HCT116 (cell line): ENCODE results near the gene PNPO. TPM values are rescaled to one million over a fixed set of nuclear protein-coding genes. Genes with fewer than 3 reads are reported as not detected.

ENCODE experiments used
- ATAC-seq: fragments of 200-7000 bp; cut with Tn5 transposase; 2 replicates; pipeline ENCODE4 v1.9.1; 2020; ENCODE audit warnings: mild to moderate bottlenecking, moderate library complexity
- BruUV-seq: library from RNA; stranded (reverse); fragments of 400-500 nt; replicated peaks from 2 replicates; lab custom pipeline; 2021; lab: Mats Ljungman, UMichigan
- CTCF ChIA-PET: fragments of 300-600 bp; sonication (Branson Sonifier 250); formaldehyde crosslinking; loops from one replicate; lab custom pipeline; 2021; ENCODE audit warnings: antibody characterized with exemption; lab: Charles Lee
- POLR2A ChIA-PET: fragments of 300-600, 350-600 bp; sonication (Branson Sonifier 250); formaldehyde crosslinking; loops from one replicate; lab custom pipeline; 2021; ENCODE audit warnings: antibody characterized with exemption; lab: Charles Lee
- RAD21 ChIA-PET, 2 experiments: fragments of 300-600 bp; sonication (Branson Sonifier 250); formaldehyde crosslinking; loops; one replicate each; lab custom pipeline; 2023; ENCODE audit warnings: low total read pairs in 2 of 2; ENCODE audit not compliant: uncharacterized antibody in 2 of 2, unreplicated experiment in 2 of 2, low non-redundant PET in 1 of 2; lab: Charles Lee
- DNase-seq: peaks from one replicate; pipeline ENCODE4 v3.0.0-alpha.2; 2010; ENCODE audit warnings: low read depth, low spot score
- H2AFZ ChIP-seq: fragments of 200-600 bp; shearing (Covaris generic), sonication (generic); 2 replicates; pipeline ENCODE4 v1.6.1; 2017; ENCODE audit warnings: low read depth, mixed run types, mixed read lengths, antibody characterized with exemption, low read length; ENCODE audit not compliant: poor library complexity, severe bottlenecking
- H3K27ac ChIP-seq: 2 replicates; pipeline ENCODE4 v1.5.1; 2012; ENCODE audit warnings: low read depth, low read length
- H3K27me3 ChIP-seq: fragments of 200-600 bp; sonication (generic); 2 replicates; pipeline ENCODE4 v1.6.1; 2016; ENCODE audit warnings: mixed run types, low read length, mixed read lengths; ENCODE audit not compliant: insufficient read depth
- H3K36me3 ChIP-seq, 2 experiments: fragments of 200-500 bp in 1 of 2; fragments of 200-600 bp in 1 of 2; sonication (Bioruptor generic) in 1 of 2; sonication (generic) in 1 of 2; 2 replicates each; pipeline versions ENCODE4 v1.5.1 to v1.6.1; 2014 to 2016; ENCODE audit warnings: low read length in 2 of 2, inconsistent platforms in 1 of 2, mixed read lengths in 1 of 2, mixed run types in 1 of 2; ENCODE audit not compliant: insufficient read depth in 2 of 2, control insufficient read depth in 1 of 2
- H3K4me1 ChIP-seq, 2 experiments: fragments of 200-600 bp in 1 of 2; sonication (generic) in 1 of 2; 2 replicates each; pipeline versions ENCODE4 v1.5.1 to v1.6.1; 2012 to 2017; ENCODE audit warnings: low read length in 2 of 2, inconsistent platforms in 1 of 2, mild to moderate bottlenecking in 1 of 2, mixed read lengths in 1 of 2, mixed run types in 1 of 2, moderate library complexity in 1 of 2; ENCODE audit not compliant: insufficient read depth in 2 of 2, control insufficient read depth in 1 of 2
- H3K4me2 ChIP-seq: fragments of 200-600 bp; sonication (generic); 2 replicates; pipeline ENCODE4 v1.6.1; 2017; ENCODE audit warnings: mixed run types, low read length, mixed read lengths
- H3K4me3 ChIP-seq, 2 experiments: fragments of 200-600 bp in 1 of 2; sonication (generic) in 1 of 2; replicated peaks in 1 of 2; 2 replicates each; pipeline ENCODE4 v1.5.1; 2011 to 2016; ENCODE audit warnings: low read length in 2 of 2, control low read depth in 1 of 2, low read depth in 1 of 2, mild to moderate bottlenecking in 1 of 2, mixed read lengths in 1 of 2, mixed run types in 1 of 2
- H3K79me2 ChIP-seq: fragments of 200-600 bp; sonication (generic); 2 replicates; pipeline ENCODE4 v1.6.1; 2017; ENCODE audit warnings: mild to moderate bottlenecking, mixed run types, low read length, moderate library complexity, mixed read lengths; ENCODE audit not compliant: insufficient read depth
- H3K9ac ChIP-seq: fragments of 200-600 bp; sonication (generic); 2 replicates; pipeline ENCODE4 v1.6.1; 2016; ENCODE audit warnings: low read length, mixed read lengths
- H3K9me2 ChIP-seq: fragments of 200-600 bp; sonication (generic), shearing (Covaris generic); 2 replicates; pipeline ENCODE4 v1.6.1; 2017; ENCODE audit warnings: mixed run types, mild to moderate bottlenecking, moderate library complexity; ENCODE audit not compliant: insufficient read depth
- H3K9me3 ChIP-seq, 2 experiments: fragments of 200-500 bp in 1 of 2; fragments of 200-600 bp in 1 of 2; sonication (Bioruptor generic) in 1 of 2; sonication (generic) in 1 of 2; 2 replicates each; pipeline ENCODE4 v1.6.1; 2014 to 2017; ENCODE audit warnings: low read length in 2 of 2, mixed read lengths in 2 of 2, inconsistent platforms in 1 of 2, low read depth in 1 of 2, mild to moderate bottlenecking in 1 of 2, mixed run types in 1 of 2, moderate library complexity in 1 of 2; ENCODE audit not compliant: control insufficient read depth in 1 of 2, insufficient read depth in 1 of 2
- H4K20me1 ChIP-seq: fragments of 200-600 bp; sonication (generic), shearing (Covaris generic); 2 replicates; pipeline ENCODE4 v1.6.1; 2017; ENCODE audit warnings: mixed run types, mild to moderate bottlenecking, moderate library complexity; ENCODE audit not compliant: insufficient read depth
- ATF3 ChIP-seq: IDR thresholded peaks from 2 replicates; pipeline ENCODE4 v1.6.1; 2012
- CBX3 ChIP-seq: IDR thresholded peaks from 2 replicates; pipeline ENCODE4 v1.6.1; 2012; ENCODE audit warnings: low read depth
- CEBPB ChIP-seq: IDR thresholded peaks from 2 replicates; pipeline ENCODE4 v1.6.1; 2012; ENCODE audit warnings: low read depth
- EGR1 ChIP-seq: IDR thresholded peaks from 2 replicates; pipeline ENCODE4 v1.6.1; 2012; ENCODE audit warnings: low read depth
- ELF1 ChIP-seq: IDR thresholded peaks from 2 replicates; pipeline ENCODE4 v1.6.1; 2012; ENCODE audit warnings: low read depth, borderline replicate concordance
- EZH2 ChIP-seq: fragments of 200-600 bp; sonication (generic); IDR thresholded peaks from 2 replicates; pipeline ENCODE4 v1.6.1; 2017; ENCODE audit warnings: antibody characterized with exemption, mixed run types
- EZH2phosphoT487 ChIP-seq: fragments of 200-600 bp; IDR thresholded peaks from 2 replicates; pipeline ENCODE4 v1.6.1; 2018; ENCODE audit warnings: antibody characterized with exemption, borderline replicate concordance
- FOSL1 ChIP-seq: IDR thresholded peaks from 2 replicates; pipeline ENCODE4 v1.6.1; 2012; ENCODE audit warnings: low read depth
- JUND ChIP-seq: IDR thresholded peaks from 2 replicates; pipeline ENCODE4 v1.6.1; 2012
- POLR2A ChIP-seq: IDR thresholded peaks from 2 replicates; pipeline ENCODE4 v1.7.0; 2011; ENCODE audit warnings: borderline replicate concordance; ENCODE audit not compliant: insufficient read depth, insufficient read length; ENCODE audit errors: extremely low read depth
- POLR2AphosphoS5 ChIP-seq: IDR thresholded peaks from 2 replicates; pipeline ENCODE4 v1.6.1; 2011; ENCODE audit warnings: mild to moderate bottlenecking, low read depth, low read length, moderate library complexity
- RAD21 ChIP-seq: IDR thresholded peaks from 2 replicates; pipeline ENCODE4 v1.6.1; 2012; ENCODE audit warnings: low read depth, mild to moderate bottlenecking
- SIN3A ChIP-seq: IDR thresholded peaks from 2 replicates; pipeline ENCODE4 v1.6.1; 2012; ENCODE audit warnings: low read depth
- SP1 ChIP-seq: IDR thresholded peaks from 2 replicates; pipeline ENCODE4 v1.6.1; 2012; ENCODE audit warnings: low read depth
- SRF ChIP-seq: IDR thresholded peaks from 2 replicates; pipeline ENCODE4 v1.6.1; 2012; ENCODE audit warnings: low read depth
- TCF7L2 ChIP-seq: IDR thresholded peaks from 2 replicates; pipeline ENCODE4 v1.7.0; 2011; ENCODE audit warnings: borderline replicate concordance, inconsistent platforms; ENCODE audit not compliant: insufficient read depth, insufficient read length; ENCODE audit errors: extremely low read depth
- ZBTB33 ChIP-seq: IDR thresholded peaks from 2 replicates; pipeline ENCODE4 v1.6.1; 2011; ENCODE audit warnings: mild to moderate bottlenecking, low read length, moderate library complexity; ENCODE audit not compliant: insufficient replicate concordance; ENCODE audit errors: extremely low read depth
- ZFX ChIP-seq: fragments of 450-650 bp; IDR thresholded peaks from 2 replicates; pipeline ENCODE4 v1.6.1; 2017
- ZNF274 ChIP-seq: fragments of 200-500 bp; sonication (Bioruptor generic); IDR thresholded peaks from 2 replicates; pipeline ENCODE4 v1.6.1; 2014; ENCODE audit warnings: mild to moderate bottlenecking, low read depth, low read length, inconsistent platforms
- intact Hi-C: fragments of 100-400 bp; cut with micrococcal nuclease; formaldehyde crosslinking; loops from 2 replicates; pipeline ENCODE4 v1.10.0; 2022
- total RNA-seq: library from RNA; stranded (reverse); gene quantifications from one replicate; pipeline ENCODE4 v1.2.1, GENCODE V29; 2021; ENCODE audit not compliant: unreplicated experiment
- TF ChIP-seq, protein P1 (sequence below), 3 experiments: fragments of 200-600 bp in 1 of 3; sonication (generic) in 1 of 3; IDR thresholded peaks in 2 of 3; conservative IDR thresholded peaks in 1 of 3; 2 replicates each; pipeline ENCODE4 v1.5.1; 2012 to 2017; ENCODE audit warnings: low read depth in 2 of 3, low read length in 2 of 3, antibody characterized with exemption in 1 of 3, borderline replicate concordance in 1 of 3, control low read depth in 1 of 3, mild to moderate bottlenecking in 1 of 3, mixed read lengths in 1 of 3, mixed run types in 1 of 3, moderate library complexity in 1 of 3; ENCODE audit not compliant: insufficient read depth in 1 of 3
- TF ChIP-seq, protein P2 (sequence below): IDR thresholded peaks from 2 replicates; pipeline ENCODE4 v1.6.1; 2012

The PNPO gene
- total RNA-seq, 1 experiment from 2014 or later, result 74.9 TPM

DNA sequence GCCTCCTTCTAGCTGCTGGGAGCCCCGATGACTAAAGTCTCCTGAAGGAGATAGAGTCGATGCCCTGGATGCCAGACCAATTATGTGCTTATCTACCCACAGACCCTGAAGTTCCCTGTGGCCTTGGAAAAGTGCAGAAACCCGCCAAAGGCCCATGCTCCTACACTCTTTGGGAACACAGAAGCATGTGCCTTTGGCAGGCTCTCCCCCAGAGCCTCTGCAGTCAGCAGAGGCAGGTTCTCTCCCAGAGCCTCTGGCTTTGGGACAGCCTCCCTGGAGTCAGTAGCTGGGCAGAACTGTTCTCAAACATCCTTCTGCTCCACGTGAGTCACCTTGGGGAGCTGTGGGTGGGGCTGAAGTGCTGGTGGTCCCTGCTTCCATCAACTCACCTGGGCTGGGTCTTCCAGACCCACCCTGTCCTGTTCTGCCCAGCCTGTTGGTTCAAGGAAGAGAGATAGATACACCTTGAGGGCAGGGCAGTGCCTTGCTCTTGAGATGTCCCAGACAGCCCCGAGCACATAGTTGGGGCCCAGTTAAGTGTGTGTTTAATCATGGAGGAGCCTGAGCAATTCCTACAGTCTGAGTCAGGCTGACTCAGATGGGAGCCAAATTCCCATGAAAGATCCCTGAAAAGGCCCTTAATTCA, 26.4 kb downstream of the PNPO start:
- ChIA-PET POLR2A (interaction anchor here (1.6 to 2.5 kb wide), 2 partner anchors 26 to 72 kb away, joined by 6 to 8 read pairs; partner anchors contain the start of genes PNPO and SP2), CTCF (interaction anchor here (0.7 to 2.6 kb wide), 6 partner anchors 9 to 127 kb away, joined by 3 to 19 read pairs (median 4); partner anchors contain the start of genes PNPO, PRR15L and SCRN2), RAD21 (no interaction called here)
- Histone ChIP-seq H3K27ac (peak overlapping the region; percentile 42; the same call in 1 of the 2 replicates), H4K20me1 (no peaks in the 10 kb centered on the region), H3K79me2 (peaks cover 17% of the 10 kb centered on the region), H3K9ac (peak overlapping the region; percentile 49), H3K9me3 (no peaks in the 10 kb centered on the region), H2AFZ (no peak overlapping the region), H3K4me2 (peak overlapping the region; percentile 70), H3K4me3 (peak overlapping the region in 1 of 2 experiments; percentile 34; a peak in 2 of 4 replicates), H3K27me3 (no peaks in the 10 kb centered on the region), H3K4me1 (peaks cover 19 to 51% of the 10 kb centered on the region in 2 experiments), H3K36me3 (no peaks in the 10 kb centered on the region), H3K9me2 (no peaks in the 10 kb centered on the region)
- BruUV-seq, result no TSS peak
- peak; percentile 53 for DNase-seq
- ATAC-seq, result no peak; the same call in 1 of the 2 replicates
- intact Hi-C loops, result no loop called here
- TF ChIP-seq SRF (no peak), SP1 (peak; percentile 38), ZFX (no peak), POLR2A (no peak), FOSL1 (peak; percentile 89), TCF7L2 (no peak), EZH2 (no peak), CBX3 (no peak), ATF3 (no peak), EGR1 (no peak), ZBTB33 (no peak), ELF1 (no peak), EZH2phosphoT487 (no peak), SIN3A (no peak), ZNF274 (no peak), CEBPB (no peak), RAD21 (no peak), POLR2AphosphoS5 (0 out of 2 replicates have a peak, but pooled peaks have one; percentile 24), JUND (no peak)
- TF ChIP-seq, protein P1, sequence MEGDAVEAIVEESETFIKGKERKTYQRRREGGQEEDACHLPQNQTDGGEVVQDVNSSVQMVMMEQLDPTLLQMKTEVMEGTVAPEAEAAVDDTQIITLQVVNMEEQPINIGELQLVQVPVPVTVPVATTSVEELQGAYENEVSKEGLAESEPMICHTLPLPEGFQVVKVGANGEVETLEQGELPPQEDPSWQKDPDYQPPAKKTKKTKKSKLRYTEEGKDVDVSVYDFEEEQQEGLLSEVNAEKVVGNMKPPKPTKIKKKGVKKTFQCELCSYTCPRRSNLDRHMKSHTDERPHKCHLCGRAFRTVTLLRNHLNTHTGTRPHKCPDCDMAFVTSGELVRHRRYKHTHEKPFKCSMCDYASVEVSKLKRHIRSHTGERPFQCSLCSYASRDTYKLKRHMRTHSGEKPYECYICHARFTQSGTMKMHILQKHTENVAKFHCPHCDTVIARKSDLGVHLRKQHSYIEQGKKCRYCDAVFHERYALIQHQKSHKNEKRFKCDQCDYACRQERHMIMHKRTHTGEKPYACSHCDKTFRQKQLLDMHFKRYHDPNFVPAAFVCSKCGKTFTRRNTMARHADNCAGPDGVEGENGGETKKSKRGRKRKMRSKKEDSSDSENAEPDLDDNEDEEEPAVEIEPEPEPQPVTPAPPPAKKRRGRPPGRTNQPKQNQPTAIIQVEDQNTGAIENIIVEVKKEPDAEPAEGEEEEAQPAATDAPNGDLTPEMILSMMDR (IDR thresholded peaks at IDR 0.05 in 2 of 3, conservative IDR thresholded peaks at IDR 0.05 in 1 of 3; ENCODE audit: borderline replicate concordance in 1 of 3, insufficient read depth in 1 of 3, low read depth in 2 of 3, low read length in 2 of 3), result no peak
- TF ChIP-seq, protein P2, sequence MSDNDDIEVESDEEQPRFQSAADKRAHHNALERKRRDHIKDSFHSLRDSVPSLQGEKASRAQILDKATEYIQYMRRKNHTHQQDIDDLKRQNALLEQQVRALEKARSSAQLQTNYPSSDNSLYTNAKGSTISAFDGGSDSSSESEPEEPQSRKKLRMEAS, result peak; percentile 44; the same call in 1 of the 2 replicates
